Activated CD4-positive, alpha-beta T cell treated with anti-CD3 and anti-CD28 coated beads for 24 hours (primary cell): Measurements from ENCODE around the gene RDX.
"Not testable (repeated sequence)": the region's sequence is repeated elsewhere in the genome, so short reads cannot be mapped to it uniquely, and the experiment has no call there.

Experiments used
- DNase-seq, 2 donors: peaks; one replicate each; pipeline ENCODE4 v3.0.0-alpha.2; 2020; ENCODE audit warnings: low read depth in 2 of 2

RDX gene

DNA sequence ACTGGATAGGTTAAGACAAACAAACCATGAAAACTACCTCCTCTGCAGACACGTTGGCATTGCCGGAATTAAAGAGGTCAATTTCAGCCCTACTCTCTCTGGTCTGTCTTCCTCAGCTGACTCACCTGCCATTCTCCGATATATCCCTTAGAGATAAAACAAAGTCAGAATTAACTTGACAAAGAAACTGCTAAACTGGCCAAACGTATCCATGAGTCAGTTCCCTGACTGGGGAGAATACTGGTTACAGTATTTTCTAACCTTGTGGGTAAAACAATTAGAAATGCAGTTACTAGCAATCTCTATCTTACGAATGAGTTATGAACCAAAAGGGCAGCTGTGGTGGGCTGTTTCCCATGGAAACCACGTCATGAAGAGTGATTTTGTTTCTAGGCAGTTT lies 96.2 kb downstream of the RDX start:
- DNase-seq = no peak

DNA sequence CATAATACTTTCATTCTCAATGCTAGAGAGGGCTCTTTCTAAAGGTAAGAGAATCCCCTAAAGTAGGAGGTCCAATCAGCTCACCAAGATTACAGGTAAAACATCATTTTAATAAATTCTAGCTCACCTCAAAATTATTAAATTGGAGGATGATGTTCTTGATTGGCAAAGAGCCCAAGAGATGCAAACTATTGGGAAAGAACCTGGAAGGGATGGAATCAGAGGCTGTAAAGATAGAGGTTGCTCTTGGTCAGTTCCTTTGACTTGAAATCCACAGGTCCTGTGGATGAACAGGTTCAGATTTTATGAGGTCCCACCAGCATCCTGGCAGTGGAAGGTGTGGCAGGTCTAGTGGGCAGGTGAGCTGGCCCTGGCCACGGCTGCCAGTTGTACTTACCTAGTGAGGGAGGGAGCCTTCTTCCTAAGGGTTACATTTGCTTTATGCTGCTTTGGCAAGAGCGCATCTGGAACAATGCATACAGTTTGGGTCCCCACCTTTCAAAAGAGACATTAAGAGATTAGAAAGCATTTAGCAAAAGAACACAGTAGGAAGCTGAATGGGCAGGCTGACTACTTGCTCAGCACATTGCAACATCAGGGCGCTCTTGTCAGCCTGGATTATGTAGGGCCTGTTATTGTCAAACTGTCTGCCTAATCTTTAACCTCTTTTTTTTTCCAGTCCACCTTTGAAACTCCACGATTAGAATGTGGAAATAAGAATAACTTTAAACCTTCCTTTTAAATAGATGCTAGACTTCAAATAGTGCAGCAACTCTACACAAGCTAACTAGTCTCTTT lies 97.0 kb downstream of the RDX start:
- DNase-seq = no peak

DNA sequence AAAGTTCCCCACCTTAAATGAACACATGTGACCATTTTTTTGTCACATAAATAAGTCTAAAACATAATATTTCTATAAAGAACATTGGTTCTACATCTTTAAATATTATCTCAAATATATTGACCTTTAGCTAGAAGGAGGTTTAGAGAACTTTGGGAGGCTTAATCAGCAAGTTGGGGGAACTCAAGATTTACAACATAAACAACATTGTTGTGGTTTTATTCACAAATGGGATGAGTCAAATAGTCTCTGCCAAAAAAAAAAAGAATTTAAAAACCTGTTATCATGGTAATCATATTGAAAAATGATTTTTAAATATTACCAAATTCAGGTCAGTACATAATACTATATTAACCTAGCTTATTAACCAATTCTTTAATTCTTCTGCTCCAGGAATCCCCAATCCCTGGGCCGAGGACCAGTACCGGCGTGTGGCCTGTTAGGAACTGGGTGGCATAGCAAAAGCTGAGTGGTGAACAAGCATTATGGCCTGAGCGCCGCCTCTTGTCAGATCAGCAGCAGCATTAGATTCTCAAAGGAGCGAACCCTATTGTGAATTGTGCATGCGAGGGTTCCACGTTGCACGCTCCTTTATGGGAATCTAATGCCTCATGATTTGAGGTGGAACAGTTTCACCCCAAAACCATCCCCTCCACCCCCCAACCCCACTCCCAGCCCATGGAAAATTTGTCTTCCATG lies 98.2 kb downstream of the RDX start:
- DNase-seq = no peak

DNA sequence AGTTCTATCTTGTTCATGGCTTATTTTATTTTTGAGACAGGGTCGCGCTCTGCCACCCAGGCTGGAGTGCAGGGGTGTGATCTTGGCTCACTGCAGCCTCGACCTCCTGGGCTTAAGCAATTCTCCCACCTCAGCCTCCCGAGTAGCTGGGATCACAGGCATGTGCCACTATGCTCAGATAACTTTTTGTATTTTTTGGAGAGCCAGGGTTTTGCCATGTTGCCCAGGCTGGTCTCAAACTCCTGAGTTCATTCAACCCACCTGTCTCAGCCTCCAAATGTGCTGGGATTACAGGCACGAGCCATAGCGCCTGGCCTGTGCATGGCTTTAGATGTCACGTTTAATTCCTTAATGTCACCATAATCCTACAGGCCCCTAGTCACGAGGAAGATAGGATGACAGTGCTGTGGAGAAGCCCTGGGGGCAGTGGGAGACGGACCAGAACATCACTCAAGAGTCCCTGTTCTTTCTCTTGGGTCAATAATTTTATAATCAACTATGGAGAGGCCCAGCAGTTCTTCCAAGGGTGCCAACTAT lies 99.5 kb downstream of the RDX start:
- no peak for DNase-seq

DNA sequence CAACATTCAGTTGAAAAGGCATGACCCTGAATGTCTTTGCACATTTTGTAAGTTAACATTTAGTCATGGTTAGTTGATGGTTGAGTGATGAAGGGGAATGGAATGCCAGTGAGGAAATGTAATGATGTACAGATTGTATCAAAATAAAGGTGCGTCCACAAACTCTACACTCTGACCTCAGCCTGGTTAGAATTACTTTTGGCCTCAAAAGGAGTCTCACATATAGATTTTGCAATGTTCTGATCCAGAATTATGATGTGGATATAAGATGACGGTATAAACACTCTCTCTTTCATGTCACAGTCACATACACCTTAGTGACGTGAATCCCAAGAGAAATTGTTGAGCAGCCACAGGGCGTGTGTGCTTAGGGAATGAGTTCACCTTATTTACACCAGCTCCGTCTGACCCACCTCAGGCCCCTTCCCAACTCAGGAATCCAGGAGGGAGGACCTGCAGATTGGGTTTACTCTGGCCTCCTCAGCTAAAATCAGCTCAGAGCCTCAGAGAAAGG lies 100.1 kb downstream of the RDX start:
- DNase-seq = no peak

DNA sequence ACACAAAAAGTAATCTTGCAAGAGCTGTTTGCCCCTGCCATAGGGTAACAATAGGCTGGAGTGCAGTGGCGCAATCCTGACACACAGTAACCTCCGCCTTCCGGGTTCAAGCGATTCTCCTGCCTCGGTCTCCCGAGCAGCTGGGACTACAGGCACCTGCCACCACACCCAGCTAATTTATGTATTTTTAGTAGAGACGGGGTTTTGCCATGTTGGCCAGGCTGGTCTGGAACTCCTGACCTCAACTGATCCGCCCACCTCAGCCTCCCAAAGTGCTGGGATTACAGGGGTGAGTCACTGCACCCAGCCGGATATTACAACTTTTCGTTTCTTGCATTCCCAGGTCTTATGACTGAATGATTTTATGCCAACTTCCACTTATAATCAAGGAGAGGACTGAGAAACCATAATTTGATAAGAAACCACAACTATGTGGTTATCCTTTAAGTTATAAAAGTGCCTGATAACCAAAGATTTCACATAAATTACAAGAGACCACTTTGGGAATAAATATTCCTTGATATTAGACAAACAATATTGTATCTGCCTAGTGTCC lies 102.1 kb downstream of the RDX start:
- not testable (repeated sequence) for DNase-seq

DNA sequence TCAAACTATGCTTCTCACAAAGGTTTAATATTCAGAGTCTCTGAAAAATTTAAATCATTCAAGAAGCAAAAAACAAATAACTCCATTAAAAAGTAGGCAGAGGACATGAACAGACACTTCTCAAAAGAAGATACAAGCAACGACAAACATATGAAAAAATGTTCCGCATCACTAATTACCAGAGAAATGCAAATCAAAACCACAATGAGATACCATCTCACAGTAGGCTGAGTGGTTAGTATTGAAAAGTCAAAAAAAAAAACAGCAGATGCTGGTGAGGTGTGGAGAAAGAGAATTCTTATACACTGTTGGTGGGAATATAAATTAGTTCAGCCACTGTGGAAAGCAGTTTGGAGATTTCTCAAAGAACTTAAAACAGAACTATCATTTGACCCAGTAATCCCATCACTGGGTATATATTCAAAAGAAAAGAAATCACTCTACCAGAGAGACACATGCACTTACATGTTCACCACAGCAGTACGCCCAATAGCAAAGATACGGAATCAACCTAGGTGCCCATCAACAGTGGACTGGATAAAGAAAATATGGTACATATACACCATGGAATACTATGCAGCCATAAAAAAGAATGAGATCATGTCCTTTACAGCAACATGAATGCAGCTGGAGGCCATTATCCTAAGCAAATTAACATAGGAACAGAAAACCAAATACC lies 103.7 kb downstream of the RDX start:
- not testable (repeated sequence) for DNase-seq

DNA sequence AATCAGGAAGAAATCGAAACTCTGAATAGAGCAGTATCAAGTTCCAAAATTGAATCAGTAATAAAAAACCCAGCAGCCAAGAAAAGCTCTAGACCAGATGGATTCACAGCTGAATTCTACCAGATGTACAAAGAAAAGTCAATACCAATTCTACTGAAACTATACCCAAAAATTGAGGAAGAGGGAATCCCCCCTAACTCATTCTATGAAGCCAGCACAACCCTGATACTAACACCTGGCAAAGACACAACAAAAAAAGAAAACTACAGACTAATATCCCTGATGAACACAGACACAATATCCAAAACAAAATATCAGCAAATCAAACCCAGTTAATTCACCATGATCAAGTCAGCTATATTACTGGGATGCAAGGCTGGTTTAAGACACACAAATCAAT lies 105.5 kb downstream of the RDX start:
- DNase-seq = no peak

DNA sequence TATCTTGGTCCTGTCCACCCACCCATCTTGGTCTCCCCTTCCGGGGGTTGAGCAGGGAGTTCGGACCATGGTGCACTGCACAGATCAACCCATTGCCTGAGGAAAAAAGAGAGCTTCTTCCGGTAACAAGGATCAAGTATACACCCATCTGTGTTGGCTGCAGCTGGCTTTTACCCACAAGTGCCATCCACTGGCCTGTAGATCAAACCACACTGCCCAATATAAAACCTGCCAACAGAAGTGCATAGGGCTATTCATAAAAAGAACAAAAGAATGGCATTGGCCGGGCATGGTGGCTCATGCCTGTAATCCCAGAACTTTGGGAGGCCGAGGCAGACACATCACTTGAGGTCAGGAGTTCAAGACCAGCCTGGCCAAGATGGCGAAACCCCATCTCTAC lies 108.7 kb downstream of the RDX start:
- no peak for DNase-seq

DNA sequence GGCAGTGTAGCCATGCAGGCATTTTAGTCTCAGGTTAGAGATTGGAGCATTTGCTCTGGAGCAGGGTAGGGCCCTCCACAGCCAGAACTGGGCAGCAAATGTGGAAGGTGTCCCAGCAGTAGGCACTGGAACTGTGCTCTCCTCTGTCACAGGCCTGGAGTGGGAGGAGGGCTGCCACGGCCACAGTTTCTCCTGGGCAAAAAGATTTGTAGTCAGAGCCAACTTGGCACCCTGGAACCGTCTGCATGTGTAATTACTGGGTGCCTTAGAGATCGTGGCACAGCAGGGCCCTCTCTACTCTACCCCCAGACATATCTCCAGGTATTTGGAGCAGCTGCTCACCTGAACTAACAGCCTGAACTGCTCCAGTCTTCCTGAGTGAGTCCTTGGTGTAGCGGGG lies 109.5 kb downstream of the RDX start:
- DNase-seq = no peak

DNA sequence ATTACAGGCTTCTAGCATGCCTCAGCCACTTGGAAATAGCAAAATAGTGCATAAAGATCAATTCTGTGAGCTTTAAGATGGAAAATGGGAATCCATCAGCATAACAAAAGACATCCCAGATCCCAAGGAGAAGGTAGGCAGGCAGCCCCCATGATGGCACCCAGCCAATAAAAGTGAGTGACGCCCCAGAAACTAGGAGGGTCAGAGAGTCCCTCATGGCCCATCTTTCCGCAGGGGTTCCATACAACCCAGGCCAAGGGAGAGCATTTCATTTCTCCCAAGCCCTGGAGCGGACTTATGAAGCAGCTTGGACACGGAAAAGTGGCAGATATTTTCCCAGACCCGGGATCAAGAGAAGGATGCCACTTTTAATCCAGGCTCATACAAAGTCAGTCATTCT lies 110.0 kb downstream of the RDX start:
- no peak for DNase-seq

DNA sequence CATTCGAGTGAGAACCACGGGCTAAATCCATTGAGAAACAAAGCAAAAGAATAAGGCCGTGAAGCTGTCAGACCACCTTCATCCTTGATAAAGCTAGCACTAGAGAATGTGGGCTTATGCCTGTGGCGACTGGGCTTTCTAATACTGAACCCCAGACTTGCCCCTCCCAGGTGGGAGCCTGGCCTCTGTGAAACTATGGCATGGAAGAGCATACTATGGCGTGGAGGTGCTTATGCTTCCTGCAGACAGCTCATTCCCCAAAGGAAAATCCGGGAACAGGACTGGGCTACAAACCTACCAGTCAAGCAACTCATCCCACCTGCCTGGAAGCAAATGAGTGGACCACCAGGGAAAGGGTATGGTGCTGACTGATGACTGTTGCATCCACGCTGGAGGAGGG lies 110.8 kb downstream of the RDX start:
- DNase-seq = no peak

DNA sequence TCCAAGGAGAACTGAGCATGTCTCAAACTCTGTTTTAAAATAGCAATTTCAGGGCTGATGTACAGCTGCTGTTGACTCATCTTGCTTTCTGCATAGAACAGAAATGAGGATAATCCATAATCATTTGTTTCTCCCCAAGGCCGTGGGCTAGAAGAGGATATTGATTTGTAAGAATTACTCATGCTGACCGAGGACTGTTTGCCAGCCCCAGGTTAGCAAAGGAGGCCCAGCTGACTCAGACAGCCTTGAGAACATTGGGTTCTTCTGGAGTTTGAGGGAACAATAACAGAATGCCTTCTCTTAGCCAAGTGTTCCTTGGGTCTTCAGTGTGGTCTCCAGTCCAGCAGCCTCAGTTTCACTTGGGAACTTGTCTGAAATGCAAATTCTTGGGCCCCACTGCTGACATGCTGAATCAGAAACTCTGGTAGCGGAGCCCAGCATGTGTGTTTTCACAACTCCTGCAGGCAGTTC lies 111.3 kb downstream of the RDX start:
- DNase-seq = no peak

DNA sequence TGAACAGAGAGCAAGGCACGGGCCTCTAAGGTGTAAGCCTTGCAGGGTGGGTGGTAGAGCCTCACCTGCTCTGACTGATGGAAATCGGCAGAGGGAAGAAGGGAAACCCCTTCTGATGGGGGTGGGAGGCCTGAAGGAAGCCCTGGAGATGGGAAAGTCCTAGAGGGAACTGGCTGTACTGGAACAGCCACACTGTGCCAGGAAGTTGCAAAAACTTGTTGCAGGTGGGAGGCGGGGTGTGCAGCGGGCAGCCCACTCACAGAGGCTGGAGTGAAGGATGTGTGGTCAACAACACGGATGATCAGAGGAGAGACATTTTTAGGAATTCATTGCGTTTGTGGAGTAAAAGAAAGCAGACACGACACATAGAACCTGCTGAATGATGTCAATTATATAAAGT lies 112.0 kb downstream of the RDX start:
- no peak for DNase-seq

DNA sequence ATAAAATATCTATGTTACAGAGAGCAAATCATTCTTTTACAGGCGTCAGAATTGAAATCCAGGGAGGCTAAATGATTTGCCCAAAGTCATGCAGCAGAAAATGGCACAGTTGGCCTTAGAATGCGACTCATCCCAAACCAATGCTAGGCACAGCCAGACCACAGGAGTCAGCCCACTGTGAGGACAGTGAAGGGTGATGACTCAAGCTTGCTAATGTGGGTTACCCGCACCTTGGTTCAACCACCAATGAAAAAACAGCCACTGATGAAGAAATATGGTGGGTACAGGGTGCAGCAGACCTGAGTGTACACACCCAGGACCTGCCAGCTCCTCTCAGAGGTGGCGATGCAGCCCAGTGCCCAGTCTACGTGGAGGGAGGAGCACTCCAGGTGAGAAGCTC lies 113.5 kb downstream of the RDX start:
- DNase-seq = no peak

DNA sequence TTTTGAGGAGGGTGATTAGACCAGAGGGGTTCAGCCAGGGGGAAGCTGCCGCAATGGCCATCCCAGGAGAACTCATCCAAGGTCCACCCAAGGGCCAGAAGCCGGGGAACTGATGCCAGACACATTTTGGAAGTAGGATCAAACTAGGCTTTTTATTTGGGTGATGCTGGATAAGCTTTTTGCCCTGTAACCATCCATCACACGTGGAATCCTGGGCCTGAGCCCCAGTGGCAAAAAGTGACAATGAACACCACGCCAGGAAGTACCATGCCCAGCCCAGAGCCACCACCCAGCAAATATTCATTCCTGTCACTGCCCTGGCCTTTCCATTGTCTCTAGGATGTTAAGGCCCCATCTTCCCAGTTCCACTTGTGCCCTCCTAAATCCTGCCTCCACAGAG lies 117.3 kb downstream of the RDX start:
- no peak for DNase-seq

DNA sequence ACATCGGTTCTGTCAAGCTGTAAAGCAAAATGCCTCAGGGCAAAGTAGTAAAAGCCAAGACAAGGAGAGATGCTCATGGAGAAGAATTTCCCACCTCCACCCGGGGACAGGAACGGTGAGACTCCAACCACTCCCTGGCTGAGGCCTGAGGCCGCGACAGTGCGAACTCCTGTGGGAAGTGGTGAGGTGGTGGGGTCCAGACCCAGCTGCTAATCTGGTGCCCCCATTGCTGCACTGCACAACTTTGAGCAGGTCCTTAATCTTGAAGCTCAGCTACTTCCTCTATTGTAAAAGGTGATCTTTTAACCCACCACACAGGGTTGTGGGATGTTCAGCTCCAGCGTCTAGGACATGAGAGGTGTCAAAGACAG lies 119.3 kb downstream of the RDX start:
- no peak for DNase-seq

DNA sequence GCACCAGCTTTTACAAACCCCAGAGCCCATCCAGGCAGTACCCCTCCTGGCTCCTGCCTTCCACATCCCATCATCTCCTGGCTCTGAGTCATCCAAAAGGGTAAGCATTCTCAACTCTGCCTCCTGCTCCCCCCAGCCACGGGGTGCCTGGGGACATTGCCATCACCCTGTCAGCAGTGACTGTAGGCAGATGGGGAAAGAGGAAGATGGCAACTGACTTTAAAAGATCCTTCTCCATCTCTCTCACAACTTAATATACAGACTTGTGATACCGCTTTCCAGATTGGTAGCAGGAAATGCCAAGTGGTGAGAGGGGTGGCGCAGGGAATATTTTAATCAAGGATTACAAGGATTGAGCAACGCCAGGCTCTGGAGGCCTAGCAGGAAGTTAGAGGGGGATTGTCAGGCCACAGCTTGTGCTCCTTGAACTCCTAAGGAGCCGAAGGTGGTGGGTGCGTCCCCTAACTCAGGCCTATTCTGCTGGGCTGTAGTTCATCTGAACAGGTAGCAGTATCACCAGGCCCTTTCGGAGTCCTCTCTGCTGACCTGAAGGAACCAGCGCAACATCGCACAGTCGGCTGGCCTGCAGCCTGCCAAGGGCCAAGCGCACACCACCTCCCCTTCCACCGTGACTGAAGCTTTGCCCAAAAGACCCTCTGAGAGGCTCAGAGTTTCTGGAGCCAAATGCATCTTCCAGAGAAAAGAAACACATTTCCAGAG lies 119.9 kb downstream of the RDX start:
- no peak for DNase-seq

DNA sequence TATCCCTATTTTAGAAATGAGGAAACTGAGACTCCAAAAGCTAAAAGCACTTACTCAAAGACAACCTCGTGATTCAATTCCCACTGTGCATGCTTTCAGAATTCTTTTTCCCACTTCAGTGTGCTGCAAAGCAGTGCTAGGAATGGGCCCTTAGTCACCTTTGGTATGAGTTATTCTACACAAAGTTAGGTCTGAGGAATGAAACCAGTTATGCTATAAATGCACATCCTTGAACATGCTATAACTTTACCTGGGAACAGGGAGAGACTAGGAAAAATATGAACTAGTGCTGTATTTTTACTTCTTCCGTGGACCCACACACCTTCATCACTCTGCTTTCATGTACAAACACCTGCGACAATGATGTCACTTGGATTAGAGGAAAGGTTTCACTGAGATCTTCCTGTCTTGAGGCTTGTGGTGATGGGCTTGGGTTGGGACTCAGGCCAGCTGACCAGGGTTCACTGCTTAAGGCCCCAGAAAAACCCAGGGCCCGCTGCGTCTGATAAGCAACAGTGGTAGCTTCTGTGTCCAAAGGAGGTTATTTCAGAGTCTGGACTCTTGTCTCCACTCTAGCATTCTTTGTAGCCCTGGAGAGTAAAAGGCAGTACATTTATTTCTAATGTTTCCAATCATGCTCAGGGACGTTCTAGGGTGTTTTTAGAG lies 121.6 kb downstream of the RDX start:
- no peak for DNase-seq

DNA sequence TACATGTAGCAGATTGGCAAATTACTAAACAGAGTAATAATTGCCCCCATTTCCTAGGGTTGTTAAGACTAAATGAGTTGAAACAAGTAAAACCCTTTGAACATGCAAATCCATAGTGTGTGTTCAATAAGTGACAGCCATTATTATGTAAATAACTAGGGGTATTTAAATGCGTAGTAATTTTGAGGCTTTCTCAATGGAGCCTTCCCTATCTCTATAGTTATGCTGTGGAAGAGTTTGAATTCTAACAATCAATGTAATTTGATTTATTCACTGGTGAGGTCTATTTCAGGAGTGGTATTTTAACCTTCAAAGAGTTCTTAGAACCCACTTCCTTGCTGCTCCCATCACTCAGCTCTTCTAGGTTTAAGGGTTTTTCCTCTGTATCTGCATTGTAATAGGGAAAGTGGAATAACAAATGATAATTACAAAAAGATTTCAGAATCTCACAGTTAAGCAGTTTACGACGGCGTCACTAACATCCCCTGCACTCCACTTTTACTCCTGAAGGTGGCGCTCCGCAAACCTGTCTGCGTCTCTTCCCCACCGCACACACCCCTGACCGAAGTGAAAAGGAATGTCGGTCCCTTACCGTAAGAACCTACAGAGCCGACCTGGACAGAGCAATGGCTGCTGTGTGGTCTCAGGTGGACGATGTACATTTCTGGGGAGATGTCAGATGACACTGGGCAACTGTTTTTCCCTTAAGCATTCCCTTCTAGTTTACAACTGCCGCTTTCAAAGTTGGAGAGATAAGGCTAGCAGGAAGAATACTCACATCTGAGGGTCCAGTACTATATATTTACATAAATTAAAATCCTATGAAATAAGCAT lies 122.4 kb downstream of the RDX start:
- DNase-seq = peak; percentile 36 to 65
